ENCODE measurements around the gene KRTAP4-16. TPM values are rescaled to one million over a fixed set of nuclear protein-coding genes. Genes with fewer than 3 reads are reported as not detected.

The KRTAP4-16 gene
- total and polyA plus RNA-seq, 2 of the 8 experiments (the other 6 are each of a cell fraction or from before 2014, with no cell fraction given) = not detected

GRCh38 chr17:41144846-41145245, 42.8 kb upstream of the KRTAP4-16 start:
- Histone ChIP-seq H3K4me2 (ENCODE audit: insufficient read depth in 1 of 2, low read depth in 2 of 2, low read length in 2 of 2) (no peak overlapping the region), H3K56ac (replicated peaks; ENCODE audit: insufficient read length, low read depth, low read length) (no peak overlapping the region), H3K79me1 (ENCODE audit: low read depth, low read length) (no peaks in the 10 kb centered on the region), H3K36me3 (ENCODE audit: control insufficient read depth in 2 of 4, insufficient read depth in 4 of 4, low read length in 3 of 4) (no peaks in the 10 kb centered on the region), H3K23me2 (ENCODE audit: low read depth, low read length) (peaks cover 2% of the 10 kb centered on the region; the same call in 1 of the 2 replicates), H3K18ac (ENCODE audit: extremely low read depth, low read length) (no peak overlapping the region), H4K91ac (replicated peaks; ENCODE audit: insufficient read length, low read length) (no peak overlapping the region), H3K27me3 (replicated peaks in 1 of 4; ENCODE audit: control insufficient read depth in 3 of 4, extremely low read depth in 1 of 4, insufficient read depth in 3 of 4, low read length in 3 of 4) (no peaks in the 10 kb centered on the region), H3K23ac (ENCODE audit: insufficient read length) (no peak overlapping the region), H2BK120ac (replicated peaks; ENCODE audit: low read depth, low read length) (no peak overlapping the region), H2AFZ (ENCODE audit: low read length) (no peak overlapping the region), H3K79me2 (ENCODE audit: control insufficient read depth in 1 of 2, insufficient read depth in 2 of 2, low read length in 2 of 2) (no peaks in the 10 kb centered on the region), H3K4me3 (ENCODE audit: extremely low read depth in 1 of 4, insufficient read depth in 2 of 4, low read depth in 3 of 4, low read length in 4 of 4) (no peak overlapping the region), H2BK20ac (ENCODE audit: low read length) (no peak overlapping the region), H2AK5ac (ENCODE audit: low read depth, low read length) (no peak overlapping the region), H2BK12ac (ENCODE audit: low read depth, low read length) (no peak overlapping the region), H4K8ac (ENCODE audit: extremely low read depth, insufficient read depth, low read length) (no peak overlapping the region), H4K5ac (ENCODE audit: insufficient read length, low read depth, low read length) (no peak overlapping the region), H3K4me1 (replicated peaks in 1 of 4; ENCODE audit: control insufficient read depth in 3 of 4, insufficient read depth in 4 of 4, low read length in 3 of 4) (no peaks in the 10 kb centered on the region), H3K27ac (ENCODE audit: low read depth, low read length) (no peak overlapping the region), H2BK5ac (ENCODE audit: low read depth, low read length) (no peak overlapping the region), H4K20me1 (replicated peaks in 1 of 2; ENCODE audit: control insufficient read depth in 1 of 2, insufficient read depth in 2 of 2, low read length in 2 of 2) (no peaks in the 10 kb centered on the region), H3K14ac (ENCODE audit: insufficient read length) (no peak overlapping the region), H2BK15ac (ENCODE audit: low read length) (no peak overlapping the region), H3K9me3 (ENCODE audit: insufficient read depth in 2 of 2, low read depth in 1 of 2, low read length in 1 of 2) (peaks cover 10 to 12% of the 10 kb centered on the region in 2 experiments; a peak in 3 of 4 replicates), H3K9ac (replicated peaks in 1 of 4; ENCODE audit: extremely low read depth in 1 of 4, low read depth in 3 of 4, low read length in 3 of 4) (no peak overlapping the region), H3K4ac (replicated peaks; ENCODE audit: insufficient read length, low read depth, low read length) (no peak overlapping the region)
- WGBS, 2 experiments (ENCODE audit: extremely low coverage in 1 of 2, insufficient coverage in 1 of 2, insufficient read length in 1 of 2, insufficient replicate concordance in 2 of 2, low coverage in 1 of 2, low lambda C conversion rate in 2 of 2, missing lambda C conversion rate in 1 of 2) = 100% methylated on average over 1 of the region's 1 CpG; no CpG with 5 or more reads in 1 of the 2 experiments
- no peak for DNase-seq (ENCODE audit: low read depth in 1 of 2, low spot score in 2 of 2)
- TF ChIP-seq CEBPB (IDR thresholded peaks at IDR 0.05; ENCODE audit: low read depth, low read length) = no peak
- no peak for TF ChIP-seq TAF7 (optimal IDR thresholded peaks at IDR 0.05; ENCODE audit: borderline replicate concordance, low read depth, low read length)
- TF ChIP-seq HDAC2 (IDR thresholded peaks at IDR 0.05; ENCODE audit: borderline replicate concordance in 1 of 2, low read depth in 2 of 2, low read length in 2 of 2) = no peak
- no peak for TF ChIP-seq RFX5 (IDR thresholded peaks at IDR 0.05; ENCODE audit: borderline replicate concordance, low read depth, low read length)
- no peak for TF ChIP-seq USF2 (IDR thresholded peaks at IDR 0.05; ENCODE audit: low read length)
- no peak for TF ChIP-seq SAP30 (IDR thresholded peaks at IDR 0.05; ENCODE audit: insufficient read depth, insufficient replicate concordance, low read length)
- CTCF ChIA-PET (ENCODE audit: partially characterized antibody) = no interaction called here
- POLR2A ChIA-PET (ENCODE audit: partially characterized antibody) = no interaction called here
- no peak for FAIRE-seq
